VCaP (cell line): Measurements from ENCODE around the gene AFF1.

Source experiments
- H3K27ac ChIP-seq: fragments of 450-650 bp; 2 replicates; pipeline ENCODE4 v1.5.1; 2017
- TF ChIP-seq, protein P1 (sequence below): fragments of 450-650 bp; conservative IDR thresholded peaks from 2 replicates; pipeline ENCODE4 v1.5.1; 2017; ENCODE audit warnings: mild to moderate bottlenecking, moderate library complexity

AFF1 gene

DNA sequence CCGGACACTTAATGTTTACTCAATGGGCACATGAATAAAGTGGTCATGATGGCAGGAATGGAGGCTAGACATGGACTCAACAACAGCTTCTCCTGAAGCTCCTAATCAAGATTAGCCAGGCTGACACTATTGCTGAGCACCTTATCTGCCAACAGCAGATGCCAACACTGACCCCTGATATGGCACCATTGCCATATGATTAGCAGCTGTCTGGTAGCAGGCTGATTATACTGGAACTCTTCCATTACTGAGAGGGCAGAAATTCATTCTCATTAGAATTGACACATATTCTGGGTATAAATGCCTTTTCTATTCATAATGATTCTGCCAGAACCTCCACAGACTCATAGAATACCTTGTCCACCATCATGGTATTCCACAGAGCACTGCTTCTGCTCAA is 18.4 kb upstream of the AFF1 start:
- TF ChIP-seq, protein P1, sequence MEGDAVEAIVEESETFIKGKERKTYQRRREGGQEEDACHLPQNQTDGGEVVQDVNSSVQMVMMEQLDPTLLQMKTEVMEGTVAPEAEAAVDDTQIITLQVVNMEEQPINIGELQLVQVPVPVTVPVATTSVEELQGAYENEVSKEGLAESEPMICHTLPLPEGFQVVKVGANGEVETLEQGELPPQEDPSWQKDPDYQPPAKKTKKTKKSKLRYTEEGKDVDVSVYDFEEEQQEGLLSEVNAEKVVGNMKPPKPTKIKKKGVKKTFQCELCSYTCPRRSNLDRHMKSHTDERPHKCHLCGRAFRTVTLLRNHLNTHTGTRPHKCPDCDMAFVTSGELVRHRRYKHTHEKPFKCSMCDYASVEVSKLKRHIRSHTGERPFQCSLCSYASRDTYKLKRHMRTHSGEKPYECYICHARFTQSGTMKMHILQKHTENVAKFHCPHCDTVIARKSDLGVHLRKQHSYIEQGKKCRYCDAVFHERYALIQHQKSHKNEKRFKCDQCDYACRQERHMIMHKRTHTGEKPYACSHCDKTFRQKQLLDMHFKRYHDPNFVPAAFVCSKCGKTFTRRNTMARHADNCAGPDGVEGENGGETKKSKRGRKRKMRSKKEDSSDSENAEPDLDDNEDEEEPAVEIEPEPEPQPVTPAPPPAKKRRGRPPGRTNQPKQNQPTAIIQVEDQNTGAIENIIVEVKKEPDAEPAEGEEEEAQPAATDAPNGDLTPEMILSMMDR = no peak
- H3K27ac ChIP-seq = no peak overlapping the region

DNA sequence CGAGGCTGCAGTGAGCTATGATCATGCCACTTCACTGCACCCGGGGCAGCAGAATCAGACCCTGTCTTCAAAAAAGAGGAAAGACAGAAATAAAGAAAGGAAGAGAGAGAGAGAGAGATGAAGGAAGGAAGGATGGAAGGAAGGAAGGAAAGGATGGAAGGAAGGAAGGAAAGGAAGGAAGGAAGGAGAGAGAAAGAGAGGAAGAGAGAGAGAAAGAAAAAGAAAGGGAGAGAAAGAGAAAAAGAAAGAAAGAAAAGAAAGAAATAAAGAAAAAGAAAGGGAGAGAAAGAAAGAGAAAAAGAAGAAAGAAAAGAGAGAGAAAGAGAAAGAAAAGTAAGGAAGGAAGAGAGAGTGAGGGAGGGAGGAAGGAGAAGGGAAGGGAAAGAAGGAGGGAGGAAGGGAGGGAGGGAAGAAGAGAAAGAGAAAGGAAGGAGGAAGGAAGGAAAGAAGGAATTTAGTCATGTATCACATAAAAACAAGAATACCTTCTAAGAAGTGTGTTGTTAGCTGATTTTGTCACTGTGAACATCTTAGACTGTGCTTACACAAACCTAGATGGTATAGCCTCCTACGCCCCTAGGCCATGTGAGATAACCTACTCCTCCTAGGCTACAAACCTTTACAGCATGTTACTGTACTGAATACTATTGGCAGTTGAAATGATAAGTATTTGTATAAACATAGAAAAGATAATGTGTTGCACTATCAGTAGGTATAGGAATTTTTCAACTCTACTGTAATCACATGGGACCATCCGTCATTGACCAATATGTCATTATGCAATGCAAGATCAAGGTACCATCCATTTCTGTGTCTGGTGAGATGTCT is 17.4 kb upstream of the AFF1 start:
- H3K27ac ChIP-seq = no peak overlapping the region
- TF ChIP-seq, protein P1 = no peak

DNA sequence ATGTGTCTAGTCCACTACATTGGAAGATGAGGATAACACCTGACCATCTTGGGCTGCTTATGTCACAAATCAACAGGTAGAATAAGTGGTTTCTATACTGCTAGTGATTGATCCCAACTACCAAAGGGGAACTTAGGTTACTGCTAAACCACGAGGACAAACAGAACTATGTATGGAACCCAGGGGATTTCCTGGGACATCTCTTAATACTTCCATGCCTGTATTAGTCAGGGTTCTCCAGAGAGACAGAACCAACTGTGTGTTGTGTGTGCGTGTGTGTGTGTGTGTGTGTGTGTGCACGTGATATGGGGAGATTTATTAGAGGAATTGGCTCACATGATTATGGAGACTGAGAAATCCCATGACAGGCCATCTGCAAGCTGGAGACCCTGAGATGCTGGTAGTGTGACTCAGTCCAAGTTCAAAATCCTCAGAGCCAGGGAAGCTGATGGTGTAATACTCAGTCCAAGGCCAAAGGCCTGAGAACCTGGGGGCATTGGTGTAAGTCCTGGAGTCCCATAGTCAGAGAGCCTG is 16.2 kb upstream of the AFF1 start:
- no peak overlapping the region for H3K27ac ChIP-seq
- TF ChIP-seq, protein P1 = no peak

DNA sequence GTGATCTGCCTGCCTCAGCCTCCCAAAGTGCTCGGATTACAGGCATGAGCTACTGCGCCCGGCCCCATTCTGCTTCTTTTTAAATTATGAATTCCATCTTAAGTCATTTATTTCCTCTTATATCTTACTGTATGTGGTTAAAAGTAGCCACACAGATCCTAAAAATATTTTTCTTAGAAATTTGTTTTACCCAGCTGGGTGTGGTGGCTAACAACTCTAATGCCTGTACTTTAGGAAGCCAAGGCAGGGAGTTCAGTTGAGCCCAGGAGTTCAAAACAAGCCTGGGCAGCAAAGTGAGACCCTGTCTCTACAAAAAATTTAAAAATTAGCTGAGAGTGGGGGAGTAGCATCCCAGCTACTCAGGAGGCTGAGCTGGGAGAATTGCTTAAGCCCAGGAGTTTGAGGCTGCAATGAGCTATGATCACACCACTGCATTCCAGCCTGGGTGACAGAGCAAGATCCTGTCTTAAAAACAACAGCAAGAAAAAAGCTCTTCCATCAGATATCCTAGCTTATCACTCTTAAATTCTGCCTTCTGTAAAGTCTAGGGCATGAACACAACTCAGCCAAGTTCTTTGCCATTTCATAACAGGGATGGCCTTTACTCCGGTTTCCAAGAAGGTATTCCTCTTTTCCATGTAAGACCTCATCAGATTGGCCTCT is 15.1 kb upstream of the AFF1 start:
- TF ChIP-seq, protein P1 = no peak
- no peak overlapping the region for H3K27ac ChIP-seq

DNA sequence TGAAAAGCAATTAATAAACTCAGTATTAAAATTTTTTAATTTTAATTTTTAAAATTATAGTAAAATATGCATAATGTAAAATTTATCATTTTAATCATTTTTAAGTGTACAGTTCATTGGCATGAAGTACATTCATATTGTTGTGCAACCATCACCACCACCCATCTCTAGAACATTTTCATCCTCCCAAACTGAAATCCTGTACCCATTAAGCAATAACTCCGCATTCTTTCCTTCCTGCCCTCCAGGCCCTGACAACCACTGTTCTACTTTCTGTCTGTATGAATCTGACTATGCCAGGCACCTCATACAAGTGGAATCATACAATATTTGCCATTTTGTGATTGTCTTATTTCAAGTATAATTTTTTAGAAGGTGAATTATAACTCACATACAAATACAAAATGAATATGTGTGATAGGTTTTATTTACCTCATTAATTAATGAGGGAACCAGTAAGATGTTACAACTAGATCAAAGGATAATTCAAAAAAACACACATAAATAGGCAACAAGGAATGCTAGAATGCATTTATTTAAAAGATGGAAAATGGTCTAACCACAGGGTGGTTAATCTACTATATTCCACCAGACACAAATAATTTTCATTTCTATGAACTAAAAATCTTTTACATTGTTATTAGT is 13.1 kb upstream of the AFF1 start:
- TF ChIP-seq, protein P1 = no peak
- no peak overlapping the region for H3K27ac ChIP-seq

DNA sequence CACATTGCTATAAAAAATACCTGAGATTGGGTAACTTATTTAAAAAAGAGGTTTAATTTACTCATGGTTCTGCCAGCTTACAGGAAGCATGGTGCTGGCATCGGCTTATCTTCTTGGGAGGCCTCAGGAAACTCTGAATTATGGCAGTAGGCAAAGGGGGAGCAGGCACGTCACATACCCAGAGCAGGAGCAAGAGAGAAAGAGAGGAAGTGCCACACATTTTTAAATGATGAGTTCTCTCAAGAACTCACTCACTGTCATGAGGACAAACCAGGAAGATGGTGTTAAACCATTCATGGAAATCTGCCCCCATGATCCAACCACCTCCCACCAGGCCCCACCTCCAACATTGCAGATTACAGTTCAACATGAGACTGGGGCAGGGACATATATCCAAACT is 10.0 kb upstream of the AFF1 start:
- H3K27ac ChIP-seq = no peak overlapping the region
- TF ChIP-seq, protein P1 = no peak
